HepG2 (cell line): Measurements from ENCODE around the gene CLDN14.

Experiments used
- CHD2 ChIP-seq: IDR thresholded peaks from 2 replicates; pipeline ENCODE4 v1.6.1; 2011; ENCODE audit warnings: low read depth, low read length, improper control_type of control experiment
- CTCF ChIP-seq: sonication (generic); formaldehyde crosslinking; IDR thresholded peaks from 2 replicates; pipeline ENCODE4 v1.5.0; 2020; ENCODE audit warnings: mild to moderate bottlenecking, missing genetic modification reagents, moderate library complexity
- DNMT3B ChIP-seq: conservative IDR thresholded peaks from 2 replicates; pipeline ENCODE4 v1.6.1; 2016; ENCODE audit warnings: missing biosample characterization, control low read depth
- FOXK1 ChIP-seq: sonication (generic); formaldehyde crosslinking; IDR thresholded peaks from 2 replicates; pipeline ENCODE4 v1.4.0; 2020; ENCODE audit warnings: low read depth, missing genetic modification reagents, borderline replicate concordance
- MAX ChIP-seq: IDR thresholded peaks from 2 replicates; pipeline ENCODE4 v1.6.1; 2012; ENCODE audit warnings: inconsistent platforms
- ZBTB34 ChIP-seq: sonication (generic); formaldehyde crosslinking; IDR thresholded peaks from 2 replicates; pipeline ENCODE4 v1.8.0; 2022; ENCODE audit warnings: mild to moderate bottlenecking, missing genetic modification reagents

GRCh38 chr21:36411301-36411700 lies 68.6 kb downstream of the CLDN14 start:
- TF ChIP-seq CHD2 (no peak), MAX (no peak), ZBTB34 (no peak), FOXK1 (CRISPR knock-in tag) (no peak), CTCF (CRISPR knock-in tag) (no peak), DNMT3B (CRISPR knock-in tag) (no peak)
